Stimulated activated naive B cell treated with anti-CD40 and anti-IgM and Interleukin-4, amounts not matched to agents 10 μg/mL and 1 μg/mL and 100 μg/mL, for 72 hours (primary cell): ENCODE measurements around the gene JPH3.
"Not testable (repeated sequence)": the region's sequence is repeated elsewhere in the genome, so short reads cannot be mapped to it uniquely, and the experiment has no call there.

Source experiments
- ATAC-seq, 2 donors: fragments of 150-1000 bp; cut with Tn5 transposase; replicated peaks; 2 replicates each; pipeline ENCODE4 v1.10.0; 2021; ENCODE audit warnings: moderate library complexity in 1 of 2
- DNase-seq: peaks from one replicate; pipeline ENCODE4 v3.0.0; 2021
- H3K27ac Mint-ChIP-seq: one replicate; pipeline ENCODE4 v1.8.0; 2022; ENCODE audit warnings: mild to moderate bottlenecking, mixed read lengths
- H3K27me3 Mint-ChIP-seq, 2 donors: one replicate each; pipeline ENCODE4 v1.8.0; 2022; ENCODE audit warnings: mixed read lengths in 2 of 2
- H3K36me3 Mint-ChIP-seq, 2 donors: one replicate each; pipeline ENCODE4 v1.8.0; 2022; ENCODE audit warnings: mixed read lengths in 2 of 2, mild to moderate bottlenecking in 1 of 2
- H3K4me1 Mint-ChIP-seq, 2 donors: one replicate each; pipeline ENCODE4 v1.8.0; 2022; ENCODE audit warnings: mixed read lengths in 2 of 2, mild to moderate bottlenecking in 1 of 2
- H3K4me3 Mint-ChIP-seq, 2 donors: one replicate each; pipeline ENCODE4 v1.8.0; 2022; ENCODE audit warnings: mild to moderate bottlenecking in 2 of 2, mixed read lengths in 2 of 2, moderate library complexity in 1 of 2
- H3K9me3 Mint-ChIP-seq, 2 donors: one replicate each; pipeline ENCODE4 v1.8.0; 2022; ENCODE audit warnings: mixed read lengths in 2 of 2, mild to moderate bottlenecking in 1 of 2

JPH3 gene

DNA sequence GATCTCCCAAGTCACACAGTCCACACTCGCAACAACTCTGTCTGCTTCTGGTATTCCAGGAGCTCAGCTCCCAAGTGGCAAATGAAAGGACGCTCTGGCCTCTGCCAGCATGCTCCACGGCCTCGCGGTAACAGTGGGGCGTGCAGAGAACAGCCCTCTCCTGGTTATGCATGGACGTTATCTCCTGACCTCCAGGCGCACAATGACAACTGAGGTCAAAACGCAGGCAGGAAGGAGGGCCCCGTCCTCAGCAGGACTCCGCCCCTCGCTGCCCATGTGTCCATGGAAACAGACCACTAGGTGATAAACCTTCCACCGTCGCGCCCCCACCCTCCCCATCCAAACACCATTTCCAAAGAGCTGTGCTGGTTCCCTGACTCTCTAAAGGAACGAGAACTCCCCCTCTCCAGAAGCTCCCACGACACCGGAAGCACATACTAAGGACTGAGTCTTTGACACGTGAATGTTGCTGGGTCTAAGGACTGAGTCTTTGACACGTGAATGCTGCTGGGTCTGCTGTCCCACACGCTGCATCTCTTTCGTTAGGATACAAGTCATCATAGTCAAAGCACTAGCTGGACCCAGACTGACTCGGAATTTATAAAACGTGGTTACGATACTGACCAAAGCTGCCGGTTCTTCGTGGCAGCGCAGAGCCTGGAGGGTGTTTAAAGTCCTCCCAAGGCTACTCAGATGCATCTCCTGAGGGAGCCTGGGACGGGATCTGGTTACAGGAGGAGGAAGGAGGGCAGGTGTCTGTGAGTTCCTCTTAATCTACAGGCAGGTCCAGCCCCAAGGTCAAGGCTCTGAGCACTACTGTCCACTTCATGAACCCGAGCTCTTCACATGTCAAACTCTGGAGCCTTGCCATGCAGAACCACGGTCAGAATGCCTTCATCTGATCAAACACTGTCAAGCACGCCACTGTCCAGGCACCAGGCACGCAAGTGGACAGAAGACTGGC is 119.6 kb downstream of the JPH3 start:
- no peak for DNase-seq
- Mint-ChIP-seq H3K36me3 (peaks cover 56 to 76% of the 10 kb centered on the region in 2 donors), H3K4me3 (no peak overlapping the region), H3K27ac (no peak overlapping the region), H3K9me3 (no peaks in the 10 kb centered on the region), H3K27me3 (no peaks in the 10 kb centered on the region), H3K4me1 (peaks cover 35 to 36% of the 10 kb centered on the region in 2 donors)
- ATAC-seq, result no peak

DNA sequence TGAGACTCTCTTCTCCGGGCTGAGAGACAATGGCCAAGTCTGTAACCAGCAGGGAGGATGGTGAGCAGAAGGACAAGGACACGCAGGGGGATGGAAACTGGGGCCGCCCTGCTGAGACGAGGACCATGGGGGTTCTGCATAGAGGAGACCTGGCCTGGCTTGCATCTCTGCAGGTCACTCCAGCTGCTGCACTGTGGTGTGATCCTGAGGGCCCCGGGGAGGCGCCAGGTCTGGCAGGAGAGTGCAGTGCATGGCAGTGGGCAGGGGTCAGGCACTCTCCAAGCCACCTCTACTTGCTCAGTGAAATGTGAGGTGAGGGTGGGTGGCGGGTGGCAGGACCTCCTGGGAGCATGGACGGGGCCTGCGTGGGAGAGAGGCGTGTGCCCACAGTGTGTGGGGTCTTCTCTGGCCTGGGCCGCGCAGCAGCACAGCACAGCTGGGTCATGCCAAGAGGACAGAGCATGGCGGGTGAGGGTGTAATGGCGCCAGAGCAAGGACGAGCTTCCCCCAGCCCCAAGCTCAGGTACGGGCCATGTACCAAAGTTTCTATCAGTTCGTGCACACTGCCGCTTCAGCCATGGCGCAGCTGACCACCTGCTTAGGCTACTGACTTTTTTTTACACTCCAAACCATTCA is 120.4 kb downstream of the JPH3 start:
- Mint-ChIP-seq H3K4me3 (peak overlapping the region; percentile 7), H3K9me3 (no peaks in the 10 kb centered on the region), H3K27me3 (no peaks in the 10 kb centered on the region), H3K36me3 (peaks cover 63 to 80% of the 10 kb centered on the region in 2 donors), H3K27ac (peak overlapping the region; percentile 91), H3K4me1 (peaks cover 35 to 40% of the 10 kb centered on the region in 2 donors)
- DNase-seq (no peak), ATAC-seq (no peak)

DNA sequence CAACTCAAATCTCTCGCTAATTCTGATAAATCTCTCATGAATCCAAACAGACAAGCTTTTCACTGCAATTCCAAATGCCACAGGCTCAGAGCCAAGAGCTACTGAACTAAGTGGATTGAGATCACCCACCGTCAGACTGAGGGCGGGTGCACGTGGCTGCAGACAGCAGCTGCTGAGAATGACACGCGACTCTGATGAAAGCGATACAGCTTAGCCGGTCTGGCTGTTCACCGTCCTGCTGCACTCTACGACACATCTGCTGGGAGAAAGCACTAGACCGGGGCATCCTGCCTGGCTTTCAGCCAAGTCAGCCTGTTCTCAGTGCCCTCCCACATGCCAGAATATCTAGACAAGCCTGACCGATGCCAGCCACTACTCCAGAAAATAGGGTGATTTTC is 120.9 kb downstream of the JPH3 start:
- peaks cover 35 to 36% of the 10 kb centered on the region in 2 donors for H3K4me1 Mint-ChIP-seq
- H3K27me3 Mint-ChIP-seq, result no peaks in the 10 kb centered on the region
- H3K27ac Mint-ChIP-seq, result peak overlapping the region; percentile 91
- peak overlapping the region; percentile 7 for H3K4me3 Mint-ChIP-seq
- H3K36me3 Mint-ChIP-seq, result peaks cover 67 to 79% of the 10 kb centered on the region in 2 donors
- ATAC-seq (peak; percentile 84), DNase-seq (peak; percentile 72)
- H3K9me3 Mint-ChIP-seq, result no peaks in the 10 kb centered on the region

GRCh38 chr16:87724490-87725291 is 122.4 kb downstream of the JPH3 start:
- Mint-ChIP-seq H3K9me3 (no peaks in the 10 kb centered on the region), H3K4me3 (peak overlapping the region; percentile 19 to 45), H3K36me3 (peaks cover 66 to 76% of the 10 kb centered on the region in 2 donors), H3K27ac (peak overlapping the region; percentile 93), H3K27me3 (no peaks in the 10 kb centered on the region), H3K4me1 (peaks cover 34 to 35% of the 10 kb centered on the region in 2 donors)
- peak; percentile 73 to 80 for ATAC-seq
- DNase-seq, result peak; percentile 57

DNA sequence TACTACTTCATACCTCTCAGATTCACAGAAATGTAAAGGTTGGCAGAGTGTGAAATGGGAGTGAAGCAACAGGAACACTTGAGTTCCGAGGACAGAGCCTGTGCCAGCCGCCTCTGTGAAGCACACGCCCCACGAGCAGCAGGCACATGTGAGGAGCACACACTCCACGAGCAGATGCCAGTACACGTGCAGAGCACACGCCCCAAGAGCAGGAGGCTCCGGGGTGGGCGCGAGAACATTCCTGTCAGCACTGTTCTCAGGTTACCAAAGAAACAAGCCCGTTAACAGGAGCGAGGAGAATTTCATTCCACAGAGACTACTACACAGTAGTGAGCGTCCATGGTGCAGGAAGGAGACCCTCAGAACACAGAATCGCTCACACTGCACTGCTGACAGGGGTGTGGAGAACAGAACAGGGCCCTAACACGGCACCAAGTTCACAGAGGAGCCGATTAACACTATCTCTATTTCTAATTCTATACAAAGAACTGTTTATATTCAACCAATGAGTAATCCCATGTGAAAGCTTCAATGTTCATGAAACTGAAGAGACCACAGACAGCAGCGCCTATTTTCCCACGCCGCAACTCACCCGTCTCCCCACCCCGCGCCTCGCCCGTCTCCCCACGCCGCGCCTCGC is 123.4 kb downstream of the JPH3 start:
- Mint-ChIP-seq H3K36me3 (peaks cover 66 to 71% of the 10 kb centered on the region in 2 donors), H3K4me3 (no peak overlapping the region), H3K9me3 (no peaks in the 10 kb centered on the region), H3K4me1 (peaks cover 34 to 35% of the 10 kb centered on the region in 2 donors), H3K27me3 (no peaks in the 10 kb centered on the region), H3K27ac (peak overlapping the region; percentile 93)
- DNase-seq (no peak), ATAC-seq (no peak)

DNA sequence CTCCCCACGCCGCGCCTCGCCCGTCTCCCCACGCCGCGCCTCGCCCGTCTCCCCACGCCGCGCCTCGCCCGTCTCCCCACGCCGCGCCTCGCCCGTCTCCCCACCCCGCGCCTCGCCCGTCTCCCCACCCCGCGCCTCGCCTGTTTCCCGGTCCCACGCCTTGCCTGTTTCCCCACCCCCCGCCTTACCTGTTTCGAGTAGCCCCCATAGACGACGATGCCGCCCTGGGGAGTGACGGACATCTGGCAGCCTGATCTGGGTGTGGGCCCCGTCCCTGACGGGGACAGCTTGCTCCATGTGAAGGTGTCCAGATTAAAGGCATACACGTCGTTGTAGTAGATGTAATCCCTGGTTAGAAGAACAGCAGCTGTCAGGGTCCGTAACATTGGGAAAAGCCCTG is 124.3 kb downstream of the JPH3 start:
- not testable (repeated sequence) for DNase-seq, H3K27me3 Mint-ChIP-seq, H3K9me3 Mint-ChIP-seq, ATAC-seq
- Mint-ChIP-seq H3K4me3 (peak overlapping the region in 1 of 2 donors; percentile 6), H3K27ac (peak overlapping the region; percentile 75), H3K36me3 (peaks cover 69 to 75% of the 10 kb centered on the region in 2 donors), H3K4me1 (peaks cover 35 to 36% of the 10 kb centered on the region in 2 donors)

- no peak overlapping the region for H3K4me3 Mint-ChIP-seq
- H3K36me3 Mint-ChIP-seq, result peaks cover 66 to 70% of the 10 kb centered on the region in 2 donors
- H3K27ac Mint-ChIP-seq, result peak overlapping the region; percentile 22
- ATAC-seq (no peak), DNase-seq (no peak)
- H3K4me1 Mint-ChIP-seq, result peaks cover 33% of the 10 kb centered on the region in 2 donors
- no peaks in the 10 kb centered on the region for H3K9me3 Mint-ChIP-seq
- no peaks in the 10 kb centered on the region for H3K27me3 Mint-ChIP-seq
Observed at GRCh38 chr16:87727346-87727745, 125.0 kb downstream of the JPH3 start.

- ATAC-seq (no peak), DNase-seq (no peak)
- H3K27me3 Mint-ChIP-seq, result no peaks in the 10 kb centered on the region
- peaks cover 26 to 30% of the 10 kb centered on the region in 2 donors for H3K4me1 Mint-ChIP-seq
- peak overlapping the region; percentile 59 for H3K27ac Mint-ChIP-seq
- no peaks in the 10 kb centered on the region for H3K9me3 Mint-ChIP-seq
- H3K36me3 Mint-ChIP-seq, result peaks cover 60 to 65% of the 10 kb centered on the region in 2 donors
- no peak overlapping the region for H3K4me3 Mint-ChIP-seq
Observed at GRCh38 chr16:87728026-87728425, 125.7 kb downstream of the JPH3 start.

DNA sequence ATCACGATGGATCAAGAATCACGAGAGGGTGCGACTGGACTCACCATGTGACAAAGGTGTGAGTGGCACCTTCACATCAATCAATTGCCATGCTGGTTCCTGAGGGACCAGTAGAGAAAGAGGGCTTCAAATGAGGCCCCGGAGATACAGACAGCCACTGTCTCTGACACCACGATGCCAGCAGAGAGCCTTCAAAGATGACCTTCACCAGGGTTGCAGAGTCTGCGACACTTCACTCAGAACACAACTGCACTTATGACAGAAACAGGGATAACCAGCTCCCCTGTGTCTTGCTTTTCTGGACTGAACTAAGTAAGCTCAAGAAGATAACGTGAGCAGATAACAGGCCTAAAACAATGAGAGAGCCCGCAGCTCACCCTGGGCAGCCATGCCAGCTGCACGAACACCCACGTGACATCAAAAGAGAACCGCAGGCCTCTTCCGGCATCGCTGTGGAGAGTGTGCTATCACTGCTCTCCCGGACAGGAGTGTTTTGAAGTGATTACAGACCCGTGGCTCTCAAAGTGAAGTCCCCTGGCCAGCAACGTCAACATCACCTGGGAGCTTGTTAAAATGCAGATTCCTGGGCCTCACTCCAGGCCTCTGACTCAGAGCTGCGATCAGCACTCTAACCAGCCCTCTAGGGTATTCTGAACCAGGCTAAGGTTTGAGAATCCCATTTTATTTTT is 127.1 kb downstream of the JPH3 start:
- no peak overlapping the region for H3K27ac Mint-ChIP-seq
- no peaks in the 10 kb centered on the region for H3K27me3 Mint-ChIP-seq
- no peak for DNase-seq
- H3K4me1 Mint-ChIP-seq, result peaks cover 14 to 26% of the 10 kb centered on the region in 2 donors
- no peak overlapping the region for H3K4me3 Mint-ChIP-seq
- no peak for ATAC-seq
- peaks cover 60 to 61% of the 10 kb centered on the region in 2 donors for H3K36me3 Mint-ChIP-seq
- no peaks in the 10 kb centered on the region for H3K9me3 Mint-ChIP-seq

DNA sequence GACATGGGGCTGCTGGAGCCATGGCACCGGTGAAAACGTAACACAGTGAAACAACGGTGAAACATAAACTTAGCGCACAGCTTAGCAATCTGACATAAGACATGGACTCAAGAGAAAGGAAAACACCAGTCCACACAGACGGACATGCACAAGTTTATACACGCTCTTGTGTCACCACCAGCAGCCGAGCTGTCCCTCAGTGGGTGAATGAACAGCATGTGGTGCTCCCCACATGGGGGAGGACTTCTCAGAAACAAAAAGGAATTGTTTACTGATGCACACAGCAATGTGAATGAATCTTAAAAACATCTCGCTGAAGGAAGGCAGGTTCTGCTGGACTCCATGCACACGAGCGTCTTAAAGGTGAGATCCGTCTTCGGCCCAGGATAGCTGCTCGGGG is 129.3 kb downstream of the JPH3 start:
- no peak for ATAC-seq
- peaks cover 59 to 60% of the 10 kb centered on the region in 2 donors for H3K36me3 Mint-ChIP-seq

DNA sequence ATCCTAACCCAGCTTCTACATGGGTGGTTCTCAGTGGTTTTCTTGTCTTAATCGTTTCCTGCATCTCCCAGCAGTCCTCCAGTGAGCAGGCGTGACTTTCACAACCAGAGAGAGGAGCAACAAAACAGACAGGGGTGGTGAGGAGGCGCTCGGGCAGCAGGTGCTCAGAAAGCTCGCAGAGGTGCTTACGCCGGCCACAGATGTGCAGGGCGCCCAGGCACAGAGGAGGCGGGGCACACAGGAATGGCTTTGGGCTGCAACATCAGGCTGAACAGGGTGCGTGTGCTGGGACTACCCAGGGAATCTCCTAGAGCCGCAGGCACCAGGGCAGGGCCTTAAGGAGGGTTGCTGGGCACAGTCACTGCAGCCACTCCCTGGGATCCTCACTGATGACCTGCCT is 130.9 kb downstream of the JPH3 start:
- no peak overlapping the region for H3K27ac Mint-ChIP-seq
- H3K9me3 Mint-ChIP-seq, result no peaks in the 10 kb centered on the region
- H3K4me3 Mint-ChIP-seq, result no peak overlapping the region
- H3K4me1 Mint-ChIP-seq, result peaks cover 0 to 9% of the 10 kb centered on the region in 2 donors
- ATAC-seq, result no peak
- DNase-seq, result no peak
- no peaks in the 10 kb centered on the region for H3K27me3 Mint-ChIP-seq
- peaks cover 45% of the 10 kb centered on the region in 2 donors for H3K36me3 Mint-ChIP-seq

More for the DNA sequence above, 129.3 kb downstream of the JPH3 start:
- H3K9me3 Mint-ChIP-seq, result no peaks in the 10 kb centered on the region
- peaks cover 0 to 16% of the 10 kb centered on the region in 2 donors for H3K4me1 Mint-ChIP-seq
- no peak overlapping the region for H3K4me3 Mint-ChIP-seq
- no peak for DNase-seq
- no peaks in the 10 kb centered on the region for H3K27me3 Mint-ChIP-seq
- H3K27ac Mint-ChIP-seq, result no peak overlapping the region

DNA sequence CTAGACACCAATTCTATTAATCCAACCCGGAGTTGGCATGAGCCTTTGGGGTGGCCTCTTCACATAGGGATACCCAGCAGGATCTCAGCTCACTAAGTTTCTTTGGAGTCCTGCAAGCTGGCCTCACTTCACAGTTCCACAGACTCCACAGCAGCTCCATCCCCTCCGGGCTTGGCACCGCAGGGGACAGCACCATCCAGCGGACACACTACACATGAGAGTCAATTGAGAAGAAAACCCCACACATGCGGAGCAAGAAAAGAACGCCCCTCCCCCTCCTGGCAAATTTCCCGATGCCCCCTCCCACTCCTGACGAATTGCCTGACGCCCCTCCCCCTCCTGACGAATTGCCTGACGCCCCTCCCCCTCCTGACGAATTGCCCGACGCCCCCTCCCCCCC is 132.3 kb downstream of the JPH3 start:
- no peak for ATAC-seq
- Mint-ChIP-seq H3K36me3 (peaks cover 37 to 41% of the 10 kb centered on the region in 2 donors), H3K9me3 (no peaks in the 10 kb centered on the region), H3K27ac (no peak overlapping the region), H3K4me1 (peaks cover 0 to 9% of the 10 kb centered on the region in 2 donors), H3K4me3 (no peak overlapping the region), H3K27me3 (no peaks in the 10 kb centered on the region)
- DNase-seq, result no peak

DNA sequence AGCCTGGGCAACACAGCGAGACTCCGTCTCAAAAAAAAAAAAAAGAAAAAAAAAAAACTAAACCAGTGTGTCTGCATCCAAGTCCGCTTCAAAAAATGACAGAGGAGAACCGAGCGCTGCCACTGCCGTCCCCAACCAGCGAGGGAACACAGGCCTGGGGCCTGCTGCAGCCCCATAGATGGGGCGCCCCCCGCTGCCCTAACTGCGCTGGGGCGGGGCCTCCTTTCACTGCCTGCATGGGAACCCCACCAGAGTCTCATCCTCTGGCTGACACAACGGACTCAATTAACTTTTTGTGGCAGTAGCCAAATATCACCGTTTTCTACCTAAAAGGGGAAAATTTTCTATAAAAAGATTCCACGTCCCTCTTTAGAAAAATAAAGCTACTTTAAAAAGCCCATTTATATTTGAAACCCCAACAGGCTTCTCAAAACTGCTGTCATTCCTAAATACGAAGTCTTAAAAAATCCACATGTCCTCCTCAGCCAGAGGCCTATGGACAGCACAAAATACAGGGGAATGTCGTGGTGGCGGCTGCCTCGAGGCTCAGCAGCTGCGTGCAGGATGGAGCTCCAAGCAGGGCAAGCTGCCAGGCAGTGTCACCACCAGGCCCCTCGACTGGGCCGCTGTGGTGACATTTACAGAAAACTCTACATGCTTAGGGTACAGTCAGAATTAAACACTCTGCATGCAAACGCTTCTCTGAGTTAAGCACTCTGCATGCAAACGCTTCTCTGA is 133.1 kb downstream of the JPH3 start:
- H3K27me3 Mint-ChIP-seq, result no peaks in the 10 kb centered on the region
- no peak overlapping the region for H3K4me3 Mint-ChIP-seq
- no peaks in the 10 kb centered on the region for H3K9me3 Mint-ChIP-seq
- no peak overlapping the region for H3K27ac Mint-ChIP-seq
- no peak for DNase-seq
- H3K4me1 Mint-ChIP-seq, result peaks cover 0 to 9% of the 10 kb centered on the region in 2 donors
- ATAC-seq, result no peak
- peaks cover 35 to 36% of the 10 kb centered on the region in 2 donors for H3K36me3 Mint-ChIP-seq
